H1 (cell line): ENCODE results near the gene TRAPPC2. TPM values are rescaled to one million over a fixed set of nuclear protein-coding genes. Genes with fewer than 3 reads are reported as not detected.

ENCODE experiments used
- CBX5 ChIP-seq: fragments of 300-800, 300-1000 bp; sonication (generic); IDR thresholded peaks from 2 replicates; pipeline ENCODE4 v1.7.1; 2016; ENCODE audit warnings: antibody characterized with exemption, low read length, low read depth
- GABPA ChIP-seq: IDR thresholded peaks from 2 replicates; pipeline ENCODE4 v1.6.1; 2011; ENCODE audit warnings: mild to moderate bottlenecking, low read length, moderate library complexity, borderline replicate concordance; ENCODE audit not compliant: insufficient read depth
- HDAC2 ChIP-seq, 2 experiments: fragments of 300-600 bp in 1 of 2; sonication (generic) in 1 of 2; IDR thresholded peaks; 2 replicates each; pipeline ENCODE4 v1.6.1; 2011 to 2012; ENCODE audit warnings: low read depth in 2 of 2, low read length in 2 of 2, mild to moderate bottlenecking in 2 of 2, moderate library complexity in 2 of 2, borderline replicate concordance in 1 of 2, inconsistent platforms in 1 of 2
- PHF8 ChIP-seq: fragments of 200-600 bp; sonication (generic); conservative IDR thresholded peaks from 2 replicates; pipeline ENCODE4 v1.7.1; 2012; ENCODE audit warnings: low read depth, mild to moderate bottlenecking, inconsistent platforms, low read length, moderate library complexity
- TAF7 ChIP-seq: optimal IDR thresholded peaks from 2 replicates; pipeline ENCODE3; 2011; ENCODE audit warnings: low read depth, mild to moderate bottlenecking, inconsistent platforms, low read length, moderate library complexity, borderline replicate concordance
- ZNF274 ChIP-seq: IDR thresholded peaks from 2 replicates; pipeline ENCODE4 v1.7.0; 2012; ENCODE audit warnings: low read length, borderline replicate concordance; ENCODE audit errors: extremely low read depth
- polyA plus RNA-seq, 7 experiments: library from polyadenylated mRNA; depleted of rRNA in 3 of 7; stranded (reverse) in 5 of 7; unstranded in 2 of 7; fragments of >200 nt in 5 of 7; fragments of 200-250 nt in 2 of 7; gene quantifications; 1 replicate in 5 of 7; 2 replicates in 1 of 7; 4 replicates in 1 of 7; pipeline versions ENCODE4 v1.2.1 to v1.2.3, GENCODE V29; 2011 to 2013; ENCODE audit warnings: missing spikeins in 2 of 7, mixed read lengths in 2 of 7
- total RNA-seq: library from RNA; stranded (reverse); fragmentation: NEBNext Ultra II Directional; extraction: Animal tissue kit (Norgen Biotek cat#: 25700); gene quantifications from 2 replicates; pipeline ENCODE4 v1.2.1, GENCODE V29; 2021

The TRAPPC2 gene
- total and polyA plus RNA-seq, 2 of the 8 experiments (the other 6 are each of a cell fraction or from before 2014, with no cell fraction given): 6.7 to 10.8 TPM

DNA sequence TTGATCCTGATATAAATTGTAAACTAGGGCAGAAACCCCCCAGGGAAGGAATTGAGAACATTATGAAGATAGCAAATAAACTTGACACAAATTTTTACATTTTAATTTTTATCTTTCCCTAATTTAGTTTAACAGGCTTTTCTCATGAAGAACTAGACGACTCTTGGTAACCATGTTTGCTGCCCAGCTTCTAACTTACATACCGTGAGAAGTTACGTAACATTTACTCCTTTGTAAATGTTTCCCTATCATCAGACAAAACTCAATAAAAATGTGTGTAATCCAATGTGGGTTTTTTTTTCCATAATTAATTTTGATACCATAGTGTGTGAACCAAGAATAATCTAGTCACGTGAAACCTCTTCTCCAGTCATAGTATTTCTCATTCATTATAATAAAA is 34.5 kb upstream of the TRAPPC2 start (continued):
- no peak for TF ChIP-seq HDAC2 (IDR thresholded peaks at IDR 0.05; ENCODE audit: borderline replicate concordance in 1 of 2, low read depth in 2 of 2, low read length in 2 of 2)
- TF ChIP-seq ZNF274: no peak
- TF ChIP-seq TAF7: no peak
- TF ChIP-seq GABPA: no peak
- TF ChIP-seq PHF8: no peak
- TF ChIP-seq CBX5: no peak
- TF ChIP-seq, all 59 proteins: peak for 0
